ENCODE measurements around the gene TBXAS1. TPM values are rescaled to one million over a fixed set of nuclear protein-coding genes. Genes with fewer than 3 reads are reported as not detected.
"Not testable (repeated sequence)": the region's sequence is repeated elsewhere in the genome, so short reads cannot be mapped to it uniquely, and the experiment has no call there.

TBXAS1 gene
- total and polyA plus RNA-seq, 3 experiments from 2014 or later = 1.7 to 2.9 (median 2.1) TPM

DNA sequence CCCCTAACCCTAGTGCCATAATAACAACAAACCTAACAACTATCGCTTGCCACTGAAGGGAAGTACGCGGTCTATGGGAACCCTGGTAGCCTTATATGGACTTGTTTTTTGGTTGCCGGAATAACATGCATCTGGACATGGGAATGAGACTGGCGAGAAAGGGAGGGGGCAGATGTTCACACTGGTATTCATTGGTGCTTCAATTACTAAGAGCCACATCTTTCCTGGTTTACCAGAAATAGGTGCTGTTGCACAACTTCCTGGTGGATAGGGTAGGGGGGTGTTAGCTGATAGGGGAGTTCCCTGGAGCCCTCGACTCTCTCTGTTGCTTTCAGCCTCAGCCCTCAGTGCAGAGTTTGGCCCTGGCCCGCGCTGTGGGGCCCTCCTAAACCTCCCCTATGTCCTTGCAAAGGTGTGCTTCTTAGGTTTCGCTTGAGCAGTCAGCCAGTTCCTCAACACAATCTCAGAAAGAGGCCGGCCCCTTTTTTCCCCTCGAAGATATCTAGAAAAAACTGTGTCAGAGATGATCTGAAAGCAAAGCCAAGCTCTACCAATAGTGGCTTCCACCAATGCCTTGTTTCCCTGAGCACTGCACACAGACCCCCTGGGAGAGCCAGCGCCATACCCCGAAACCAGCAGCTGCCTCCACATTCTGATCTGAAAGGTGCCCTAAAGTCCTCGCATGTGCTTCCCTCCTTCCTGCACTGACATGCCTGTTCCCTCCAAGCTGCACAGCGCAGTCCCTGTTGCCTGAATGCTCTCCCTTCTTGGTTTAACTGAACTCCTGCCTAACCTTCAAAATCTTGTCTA lies 13.5 kb downstream of the TBXAS1 start:
- Mint-ChIP-seq H3K4me1 (peaks cover 0 to 4% (median 1%) of the 10 kb centered on the region in 3 donors), H3K27me3 (peaks cover 7 to 26% of the 10 kb centered on the region in 2 donors), H3K4me3 (no peak overlapping the region), H3K36me3 (peaks cover 0 to 1% (median 0%) of the 10 kb centered on the region in 3 donors), H3K27ac (peak overlapping the region in 1 of 8 donors; percentile 9), H3K9me3 (no peaks in the 10 kb centered on the region)
- Histone ChIP-seq H3K9me3 (ENCODE audit: low read length) (no peaks in the 10 kb centered on the region), H3K36me3 (ENCODE audit: insufficient read depth, low read length) (no peaks in the 10 kb centered on the region), H3K27ac (ENCODE audit: low read depth, low read length) (no peak overlapping the region), H3K4me3 (ENCODE audit: low read length) (no peak overlapping the region), H3K27me3 (ENCODE audit: insufficient read depth, low read length, poor library complexity, severe bottlenecking) (no peaks in the 10 kb centered on the region), H3K4me1 (ENCODE audit: insufficient read depth, low read length) (no peaks in the 10 kb centered on the region)
- CTCF ChIA-PET = interaction anchor here (1.1 kb wide), 1 partner anchor 196 kb away, joined by 3 read pairs; no protein-coding TSS in a partner anchor
- POLR2A ChIA-PET = no interaction called here
- no peak for DNase-seq

DNA sequence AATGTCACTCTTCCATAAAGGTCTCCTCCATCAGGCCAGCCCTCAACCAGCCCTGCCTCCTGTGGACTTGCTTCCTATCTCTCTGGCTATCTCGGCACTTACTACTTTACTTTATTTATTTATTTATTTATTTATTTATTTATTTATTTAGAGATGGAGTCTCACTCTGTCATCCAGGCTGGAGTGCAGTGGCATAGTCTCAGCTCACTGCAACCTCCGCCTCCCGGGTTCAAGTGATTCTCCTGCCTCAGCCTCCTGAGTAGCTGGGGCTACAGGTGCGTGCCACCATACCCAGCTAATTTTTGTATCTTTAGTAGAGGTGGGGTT lies 14.1 kb downstream of the TBXAS1 start:
- H3K4me3 Mint-ChIP-seq; H3K9me3 ChIP-seq (ENCODE audit: low read length); DNase-seq; H3K27ac ChIP-seq (ENCODE audit: low read depth, low read length); H3K27ac Mint-ChIP-seq; H3K36me3 Mint-ChIP-seq; H3K4me1 ChIP-seq (ENCODE audit: insufficient read depth, low read length); H3K27me3 ChIP-seq (ENCODE audit: insufficient read depth, low read length, poor library complexity, severe bottlenecking); POLR2A ChIA-PET; H3K4me3 ChIP-seq (ENCODE audit: low read length); H3K9me3 Mint-ChIP-seq; H3K36me3 ChIP-seq (ENCODE audit: insufficient read depth, low read length); H3K4me1 Mint-ChIP-seq: not testable (repeated sequence)
- CTCF ChIA-PET = interaction anchor here (1.1 kb wide), 1 partner anchor 197 kb away, joined by 3 read pairs; no protein-coding TSS in a partner anchor
- peaks cover 7 to 26% of the 10 kb centered on the region in 2 donors for H3K27me3 Mint-ChIP-seq

DNA sequence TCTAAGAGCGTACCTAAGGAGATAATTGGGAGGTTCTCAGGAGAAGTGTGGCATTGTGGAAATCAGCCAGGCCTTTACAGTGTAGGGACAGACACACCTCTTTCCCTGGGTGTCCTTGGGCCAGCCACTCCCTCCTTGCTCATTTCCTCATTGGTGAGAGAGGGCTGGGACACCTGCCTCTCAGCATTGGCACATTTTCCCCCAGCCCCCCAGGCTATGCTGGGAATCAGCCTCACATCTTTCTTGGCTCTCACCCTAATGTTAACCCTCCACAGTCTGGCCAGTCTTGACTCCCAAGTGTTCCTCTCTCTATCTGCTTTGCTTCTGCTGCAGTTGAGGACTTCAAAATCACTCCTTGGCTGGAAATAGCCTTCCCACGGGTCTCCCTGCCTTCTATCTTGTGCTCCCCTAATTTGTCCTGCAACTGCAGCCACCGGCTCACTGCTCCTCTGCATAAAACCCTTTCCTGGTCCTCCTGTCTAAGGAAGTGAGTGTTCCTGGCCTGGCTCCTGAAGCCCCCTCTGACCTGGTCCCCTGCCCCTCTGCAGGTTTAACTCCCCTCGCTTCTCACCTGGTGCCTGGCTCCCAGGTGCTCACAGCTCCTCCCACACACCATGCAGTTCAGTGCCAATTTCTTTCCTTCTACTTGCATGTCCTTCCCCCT lies 15.8 kb downstream of the TBXAS1 start:
- no peaks in the 10 kb centered on the region for H3K9me3 Mint-ChIP-seq
- H3K27ac Mint-ChIP-seq = no peak overlapping the region
- peaks cover 0 to 1% (median 0%) of the 10 kb centered on the region in 3 donors for H3K36me3 Mint-ChIP-seq
- no peaks in the 10 kb centered on the region for H3K27me3 ChIP-seq (ENCODE audit: insufficient read depth, low read length, poor library complexity, severe bottlenecking)
- no peaks in the 10 kb centered on the region for H3K9me3 ChIP-seq (ENCODE audit: low read length)
- H3K4me3 Mint-ChIP-seq = no peak overlapping the region
- H3K4me1 ChIP-seq (ENCODE audit: insufficient read depth, low read length) = no peaks in the 10 kb centered on the region
- H3K36me3 ChIP-seq (ENCODE audit: insufficient read depth, low read length) = no peaks in the 10 kb centered on the region
- no peak overlapping the region for H3K4me3 ChIP-seq (ENCODE audit: low read length)
- ChIA-PET POLR2A (no interaction called here), CTCF (interaction anchor here (0.7 kb wide), 1 partner anchor 225 kb away, joined by 3 read pairs; no protein-coding TSS in a partner anchor)
- H3K27ac ChIP-seq (ENCODE audit: low read depth, low read length) = no peak overlapping the region
- peaks cover 0 to 4% (median 1%) of the 10 kb centered on the region in 3 donors for H3K4me1 Mint-ChIP-seq
- H3K27me3 Mint-ChIP-seq = peaks cover 7 to 33% of the 10 kb centered on the region in 2 donors
- no peak for DNase-seq

DNA sequence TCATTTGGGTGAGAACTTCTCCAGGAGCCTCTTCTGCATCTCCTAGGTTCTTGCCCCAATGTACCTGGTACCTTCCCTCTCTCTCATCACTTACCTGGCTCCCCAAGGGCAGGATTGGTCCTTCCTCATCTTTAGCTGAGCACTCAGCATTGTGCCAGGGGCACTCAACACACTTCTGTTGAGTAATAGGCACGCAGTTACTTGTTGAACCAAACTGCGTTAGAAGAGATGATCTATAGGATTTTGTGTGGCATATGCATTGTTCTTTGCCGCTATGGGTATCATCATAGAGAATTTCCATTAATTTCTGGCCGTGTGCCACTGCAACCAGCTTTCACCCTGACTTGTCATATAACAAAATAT lies 16.4 kb downstream of the TBXAS1 start:
- CTCF ChIA-PET = interaction anchor here (0.7 kb wide), 1 partner anchor 225 kb away, joined by 3 read pairs; no protein-coding TSS in a partner anchor

DNA sequence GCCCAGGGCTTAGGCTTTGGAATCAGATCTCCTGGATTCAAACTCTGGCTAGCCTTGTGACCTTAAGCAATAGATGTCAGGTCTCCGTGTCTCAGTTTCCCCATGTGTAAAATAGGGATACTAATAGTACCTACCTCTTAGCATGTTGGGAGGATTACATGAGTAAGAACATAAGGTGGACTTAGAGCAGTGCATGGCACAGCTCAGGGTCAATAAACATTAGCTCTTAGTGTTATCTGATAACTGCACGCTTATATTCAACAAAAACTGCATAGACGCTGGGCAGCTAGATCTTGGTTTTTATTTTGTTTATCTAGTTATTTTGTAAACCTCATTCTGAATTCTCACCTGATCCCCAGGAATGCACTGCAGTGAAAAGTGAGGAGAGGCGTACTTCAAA lies 17.2 kb downstream of the TBXAS1 start:
- DNase-seq = no peak
- H3K4me1 ChIP-seq (ENCODE audit: insufficient read depth, low read length) = no peaks in the 10 kb centered on the region
- no peaks in the 10 kb centered on the region for H3K27me3 ChIP-seq (ENCODE audit: insufficient read depth, low read length, poor library complexity, severe bottlenecking)
- Mint-ChIP-seq H3K27me3 (peaks cover 3 to 33% of the 10 kb centered on the region in 2 donors), H3K36me3 (peaks cover 0 to 1% (median 0%) of the 10 kb centered on the region in 3 donors), H3K4me1 (peaks cover 0 to 4% (median 1%) of the 10 kb centered on the region in 3 donors), H3K9me3 (no peaks in the 10 kb centered on the region), H3K27ac (no peak overlapping the region), H3K4me3 (no peak overlapping the region)
- no peaks in the 10 kb centered on the region for H3K9me3 ChIP-seq (ENCODE audit: low read length)
- H3K4me3 ChIP-seq (ENCODE audit: low read length) = no peak overlapping the region
- ChIA-PET CTCF (no interaction called here), POLR2A (no interaction called here)
- H3K27ac ChIP-seq (ENCODE audit: low read depth, low read length) = no peak overlapping the region
- H3K36me3 ChIP-seq (ENCODE audit: insufficient read depth, low read length) = no peaks in the 10 kb centered on the region

More for the DNA sequence above, 16.4 kb downstream of the TBXAS1 start:
- Mint-ChIP-seq H3K36me3 (peaks cover 0 to 1% (median 0%) of the 10 kb centered on the region in 3 donors), H3K27ac (no peak overlapping the region), H3K4me1 (peaks cover 0 to 4% (median 1%) of the 10 kb centered on the region in 3 donors), H3K27me3 (peaks cover 6 to 33% of the 10 kb centered on the region in 2 donors), H3K9me3 (no peaks in the 10 kb centered on the region), H3K4me3 (no peak overlapping the region)
- H3K9me3 ChIP-seq (ENCODE audit: low read length) = no peaks in the 10 kb centered on the region
- no peak for DNase-seq
- POLR2A ChIA-PET = no interaction called here
- H3K4me3 ChIP-seq (ENCODE audit: low read length) = no peak overlapping the region
- H3K36me3 ChIP-seq (ENCODE audit: insufficient read depth, low read length) = no peaks in the 10 kb centered on the region
- no peak overlapping the region for H3K27ac ChIP-seq (ENCODE audit: low read depth, low read length)
- H3K4me1 ChIP-seq (ENCODE audit: insufficient read depth, low read length) = no peaks in the 10 kb centered on the region
- no peaks in the 10 kb centered on the region for H3K27me3 ChIP-seq (ENCODE audit: insufficient read depth, low read length, poor library complexity, severe bottlenecking)

DNA sequence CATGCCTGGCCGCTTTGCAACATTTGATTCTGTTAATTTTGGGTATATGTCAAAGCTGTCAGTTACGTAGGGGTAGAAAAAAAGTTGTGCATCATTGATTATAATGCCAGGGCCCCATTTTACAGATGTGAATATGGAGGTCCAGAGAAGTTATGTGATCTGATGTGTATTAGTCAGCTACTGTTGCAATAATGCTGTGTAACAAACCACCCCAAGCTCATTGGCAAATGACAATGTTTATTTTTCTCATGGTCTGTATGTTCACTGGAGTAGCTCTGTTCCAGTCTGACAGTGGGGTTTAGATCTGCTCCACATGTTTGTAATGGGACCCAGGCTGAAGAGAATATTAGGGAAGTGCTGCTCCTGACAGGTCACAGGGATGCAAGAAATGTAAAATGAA lies 19.2 kb downstream of the TBXAS1 start:
- Histone ChIP-seq H3K27me3 (ENCODE audit: insufficient read depth, low read length, poor library complexity, severe bottlenecking) (no peaks in the 10 kb centered on the region), H3K27ac (ENCODE audit: low read depth, low read length) (no peak overlapping the region), H3K36me3 (ENCODE audit: insufficient read depth, low read length) (no peaks in the 10 kb centered on the region), H3K4me1 (ENCODE audit: insufficient read depth, low read length) (no peaks in the 10 kb centered on the region), H3K9me3 (ENCODE audit: low read length) (no peaks in the 10 kb centered on the region), H3K4me3 (ENCODE audit: low read length) (no peak overlapping the region)
- H3K27me3 Mint-ChIP-seq = peaks cover 3 to 33% of the 10 kb centered on the region in 2 donors
- H3K4me3 Mint-ChIP-seq = no peak overlapping the region
- DNase-seq = no peak
- no peaks in the 10 kb centered on the region for H3K9me3 Mint-ChIP-seq
- H3K27ac Mint-ChIP-seq = no peak overlapping the region
- H3K4me1 Mint-ChIP-seq = peaks cover 0 to 2% (median 0%) of the 10 kb centered on the region in 3 donors
- H3K36me3 Mint-ChIP-seq = no peaks in the 10 kb centered on the region
- ChIA-PET CTCF (no interaction called here), POLR2A (no interaction called here)

DNA sequence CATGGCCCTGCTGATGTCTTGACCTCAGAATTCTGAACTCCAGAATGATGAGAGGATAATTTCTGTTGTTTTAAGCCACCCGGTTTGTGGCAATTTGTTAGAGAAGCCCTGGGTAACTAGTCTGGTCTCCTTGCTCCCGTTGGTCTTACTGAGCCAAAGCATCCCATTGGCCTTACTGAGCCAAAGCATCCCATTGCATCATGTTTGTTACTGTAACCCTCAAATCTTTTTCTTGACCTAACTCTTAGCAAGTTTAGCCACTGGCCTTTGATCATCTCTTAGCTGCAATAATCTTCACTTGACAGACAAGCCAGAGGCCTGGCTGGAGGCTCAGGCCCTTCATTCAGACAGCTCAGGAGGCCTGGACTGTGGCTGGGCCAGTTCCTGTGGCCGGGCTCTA lies 21.8 kb downstream of the TBXAS1 start:
- no peaks in the 10 kb centered on the region for H3K27me3 ChIP-seq (ENCODE audit: insufficient read depth, low read length, poor library complexity, severe bottlenecking)
- H3K4me3 ChIP-seq (ENCODE audit: low read length) = no peak overlapping the region
- Mint-ChIP-seq H3K27me3 (peaks cover 4 to 24% of the 10 kb centered on the region in 2 donors), H3K36me3 (no peaks in the 10 kb centered on the region), H3K9me3 (no peaks in the 10 kb centered on the region), H3K4me3 (no peak overlapping the region), H3K27ac (peak overlapping the region in 1 of 8 donors; percentile 34), H3K4me1 (peaks cover 16 to 27% (median 20%) of the 10 kb centered on the region in 3 donors)
- no peaks in the 10 kb centered on the region for H3K36me3 ChIP-seq (ENCODE audit: insufficient read depth, low read length)
- peaks cover 16% of the 10 kb centered on the region for H3K4me1 ChIP-seq (ENCODE audit: insufficient read depth, low read length)
- H3K27ac ChIP-seq (ENCODE audit: low read depth, low read length) = no peak overlapping the region
- ChIA-PET CTCF (no interaction called here), POLR2A (no interaction called here)
- no peak for DNase-seq
- H3K9me3 ChIP-seq (ENCODE audit: low read length) = no peaks in the 10 kb centered on the region

DNA sequence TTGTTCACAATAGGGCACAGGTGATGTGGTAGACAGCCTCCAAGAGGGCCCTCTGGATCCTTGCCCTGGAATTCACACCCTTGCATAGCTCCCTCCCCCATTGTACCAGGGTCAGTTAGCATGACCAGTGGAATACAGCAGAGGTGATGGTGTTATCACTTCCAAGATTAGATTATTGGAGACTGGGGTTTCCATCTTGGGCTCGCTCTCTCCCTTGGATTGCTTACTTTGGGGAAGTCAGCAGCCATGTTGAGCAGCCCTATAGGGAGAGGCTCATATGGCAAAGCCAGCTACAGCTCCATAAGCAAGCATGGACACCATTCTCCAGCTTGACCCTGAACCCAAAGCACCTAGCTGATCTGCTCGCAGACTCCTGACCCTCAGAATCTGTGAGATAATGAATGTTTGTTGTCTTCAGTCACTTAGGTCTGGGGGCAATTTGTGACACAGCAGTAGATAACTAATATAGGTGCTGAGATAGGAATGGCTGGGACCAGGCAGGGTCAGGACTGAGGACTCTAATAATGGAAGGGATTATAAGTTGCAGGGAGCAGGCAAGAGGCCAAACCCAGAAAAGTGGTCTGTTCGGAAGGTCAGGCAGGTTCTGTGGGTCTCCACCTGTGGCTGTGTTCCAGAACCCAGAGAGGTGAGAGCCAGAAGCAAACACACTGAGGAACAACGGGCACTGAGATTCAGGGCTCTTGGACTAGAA lies 22.9 kb downstream of the TBXAS1 start:
- DNase-seq = no peak
- Histone ChIP-seq H3K27me3 (ENCODE audit: insufficient read depth, low read length, poor library complexity, severe bottlenecking) (no peaks in the 10 kb centered on the region), H3K4me1 (ENCODE audit: insufficient read depth, low read length) (peaks cover 16% of the 10 kb centered on the region), H3K9me3 (ENCODE audit: low read length) (no peaks in the 10 kb centered on the region), H3K27ac (ENCODE audit: low read depth, low read length) (peak overlapping the region; percentile 24), H3K4me3 (ENCODE audit: low read length) (no peak overlapping the region), H3K36me3 (ENCODE audit: insufficient read depth, low read length) (no peaks in the 10 kb centered on the region)
- H3K27ac Mint-ChIP-seq = no peak overlapping the region
- CTCF ChIA-PET = no interaction called here
- H3K27me3 Mint-ChIP-seq = peaks cover 4 to 15% of the 10 kb centered on the region in 2 donors
- H3K9me3 Mint-ChIP-seq = no peaks in the 10 kb centered on the region
- H3K4me3 Mint-ChIP-seq = no peak overlapping the region
- no peaks in the 10 kb centered on the region for H3K36me3 Mint-ChIP-seq
- H3K4me1 Mint-ChIP-seq = peaks cover 16 to 32% (median 24%) of the 10 kb centered on the region in 3 donors
- POLR2A ChIA-PET = no interaction called here
